H1 (cell line): ENCODE results near the gene TMEM165. TPM values are rescaled to one million over a fixed set of nuclear protein-coding genes. Genes with fewer than 3 reads are reported as not detected.

Source experiments
- CTCF ChIA-PET: fragments of 300-600 bp; sonication (Branson Sonifier 250); formaldehyde crosslinking; loops from one replicate; lab custom pipeline; 2021; ENCODE audit not compliant: partially characterized antibody; lab: Charles Lee
- POLR2A ChIA-PET: fragments of 300-600 bp; sonication (Branson Sonifier 250); formaldehyde crosslinking; loops from one replicate; lab custom pipeline; 2021; ENCODE audit warnings: inconsistent platforms; ENCODE audit not compliant: partially characterized antibody; lab: Charles Lee
- DNase-seq, 2 experiments: peaks; one replicate each; pipeline versions ENCODE4 v3.0.0 to v3.0.0-alpha.2; 2010 to 2022; ENCODE audit warnings: low spot score in 2 of 2, low read depth in 1 of 2, mixed read lengths in 1 of 2
- FAIRE-seq: peaks from 2 replicates; lab custom pipeline; 2011; peaks lifted over from hg19 to GRCh38; lab: Jason Lieb, UNC
- H2AFZ ChIP-seq: 2 replicates; pipeline ENCODE4 v1.8.1; 2012; ENCODE audit warnings: low read length, inconsistent platforms
- H2AK5ac ChIP-seq: 2 replicates; pipeline ENCODE4 v1.6.1; 2013; ENCODE audit warnings: low read depth, low read length
- H2BK120ac ChIP-seq: replicated peaks from 2 replicates; pipeline ENCODE3; 2013; ENCODE audit warnings: low read depth, low read length, inconsistent platforms
- H2BK12ac ChIP-seq: 2 replicates; pipeline ENCODE4 v1.6.1; 2013; ENCODE audit warnings: low read depth, low read length
- H2BK15ac ChIP-seq: 2 replicates; pipeline ENCODE4 v1.6.1; 2013; ENCODE audit warnings: low read length
- H2BK20ac ChIP-seq: 2 replicates; pipeline ENCODE4 v1.6.1; 2013; ENCODE audit warnings: low read length
- H2BK5ac ChIP-seq: 2 replicates; pipeline ENCODE4 v1.6.1; 2013; ENCODE audit warnings: low read depth, low read length
- H3K14ac ChIP-seq: 2 replicates; pipeline ENCODE4 v1.6.1; 2013; ENCODE audit warnings: inconsistent platforms; ENCODE audit not compliant: insufficient read length
- H3K18ac ChIP-seq: 2 replicates; pipeline ENCODE4 v1.6.1; 2013; ENCODE audit warnings: low read length; ENCODE audit errors: extremely low read depth
- H3K23ac ChIP-seq: 2 replicates; pipeline ENCODE4 v1.6.1; 2013; ENCODE audit warnings: inconsistent platforms; ENCODE audit not compliant: insufficient read length
- H3K23me2 ChIP-seq: 2 replicates; pipeline ENCODE4 v1.6.1; 2013; ENCODE audit warnings: low read depth, low read length
- H3K27ac ChIP-seq: 2 replicates; pipeline ENCODE4 v1.6.1; 2011; ENCODE audit warnings: low read depth, low read length, inconsistent platforms
- H3K27me3 ChIP-seq, 4 experiments: replicated peaks in 1 of 4; 1 replicate in 1 of 4; 2 replicates in 3 of 4; pipeline versions ENCODE4 v1.6.1 to v1.8.1; 2011 to 2013; ENCODE audit warnings: low read length in 3 of 4, mild to moderate bottlenecking in 3 of 4, inconsistent platforms in 2 of 4, mixed read lengths in 2 of 4, moderate library complexity in 1 of 4; ENCODE audit not compliant: control insufficient read depth in 3 of 4, insufficient read depth in 3 of 4; ENCODE audit errors: extremely low read depth in 1 of 4
- H3K36me3 ChIP-seq, 4 experiments: 2 replicates each; pipeline versions ENCODE4 v1.6.1 to v1.8.1; 2011 to 2013; ENCODE audit warnings: mild to moderate bottlenecking in 4 of 4, low read length in 3 of 4, moderate library complexity in 2 of 4, control low read depth in 1 of 4, inconsistent platforms in 1 of 4; ENCODE audit not compliant: insufficient read depth in 4 of 4, control insufficient read depth in 2 of 4
- H3K4ac ChIP-seq: replicated peaks from 2 replicates; pipeline ENCODE3; 2013; ENCODE audit warnings: low read length, low read depth, mixed read lengths, inconsistent platforms; ENCODE audit not compliant: insufficient read length
- H3K4me1 ChIP-seq, 4 experiments: replicated peaks in 1 of 4; 1 replicate in 1 of 4; 2 replicates in 3 of 4; pipeline versions ENCODE4 v1.6.1 to v1.8.1; 2011 to 2013; ENCODE audit warnings: low read length in 3 of 4, inconsistent platforms in 2 of 4, mixed read lengths in 1 of 4; ENCODE audit not compliant: insufficient read depth in 4 of 4, control insufficient read depth in 3 of 4
- H3K4me2 ChIP-seq, 2 experiments: 2 replicates each; pipeline versions ENCODE4 v1.6.1 to v1.8.1; 2011 to 2013; ENCODE audit warnings: low read depth in 2 of 2, low read length in 2 of 2, control low read depth in 1 of 2, inconsistent platforms in 1 of 2, mild to moderate bottlenecking in 1 of 2; ENCODE audit not compliant: insufficient read depth in 1 of 2
- H3K4me3 ChIP-seq, 4 experiments: fragments of 200-600, 300-600 bp in 1 of 4; sonication (generic), shearing (Covaris generic), sonication (Bioruptor Twin) in 1 of 4; 2 replicates each; pipeline versions ENCODE4 v1.5.1 to v1.8.1; 2011 to 2016; ENCODE audit warnings: low read length in 4 of 4, low read depth in 3 of 4, control low read depth in 2 of 4, inconsistent platforms in 2 of 4, mild to moderate bottlenecking in 2 of 4, mixed read lengths in 1 of 4, moderate library complexity in 1 of 4; ENCODE audit not compliant: insufficient read depth in 2 of 4; ENCODE audit errors: extremely low read depth in 1 of 4
- H3K56ac ChIP-seq: replicated peaks from 2 replicates; pipeline ENCODE3; 2013; ENCODE audit warnings: low read depth, mild to moderate bottlenecking, mixed read lengths, low read length, inconsistent platforms; ENCODE audit not compliant: insufficient read length
- H3K79me1 ChIP-seq: 2 replicates; pipeline ENCODE4 v1.6.1; 2013; ENCODE audit warnings: low read depth, low read length, control low read depth
- H3K79me2 ChIP-seq, 2 experiments: 2 replicates each; pipeline versions ENCODE4 v1.6.1 to v1.8.1; 2012 to 2013; ENCODE audit warnings: low read length in 2 of 2, mild to moderate bottlenecking in 2 of 2, inconsistent platforms in 1 of 2; ENCODE audit not compliant: insufficient read depth in 2 of 2, control insufficient read depth in 1 of 2
- H3K9ac ChIP-seq, 4 experiments: replicated peaks in 1 of 4; 1 replicate in 1 of 4; 2 replicates in 3 of 4; pipeline versions ENCODE4 v1.6.1 to v1.8.1; 2011 to 2013; ENCODE audit warnings: low read depth in 3 of 4, low read length in 3 of 4, control low read depth in 2 of 4, mild to moderate bottlenecking in 2 of 4, moderate library complexity in 2 of 4, inconsistent platforms in 1 of 4; ENCODE audit errors: extremely low read depth in 1 of 4
- H3K9me3 ChIP-seq, 2 experiments: 2 replicates each; pipeline versions ENCODE4 v1.6.1 to v1.8.1; 2012 to 2013; ENCODE audit warnings: mild to moderate bottlenecking in 2 of 2, moderate library complexity in 2 of 2, control low read depth in 1 of 2, inconsistent platforms in 1 of 2, low read depth in 1 of 2, low read length in 1 of 2, mixed read lengths in 1 of 2; ENCODE audit not compliant: insufficient read depth in 2 of 2
- H4K20me1 ChIP-seq, 2 experiments: replicated peaks in 1 of 2; 2 replicates each; pipeline versions ENCODE3 to v1.8.1; 2011 to 2013; ENCODE audit warnings: inconsistent platforms in 2 of 2, low read length in 2 of 2, mild to moderate bottlenecking in 1 of 2; ENCODE audit not compliant: insufficient read depth in 2 of 2, control insufficient read depth in 1 of 2
- H4K5ac ChIP-seq: 2 replicates; pipeline ENCODE4 v1.6.1; 2013; ENCODE audit warnings: low read length, low read depth, mixed read lengths, inconsistent platforms; ENCODE audit not compliant: insufficient read length
- H4K8ac ChIP-seq: 2 replicates; pipeline ENCODE4 v1.8.0; 2013; ENCODE audit warnings: mild to moderate bottlenecking, moderate library complexity, low read length, inconsistent platforms; ENCODE audit not compliant: insufficient read depth; ENCODE audit errors: extremely low read depth
- H4K91ac ChIP-seq: replicated peaks from 2 replicates; pipeline ENCODE3; 2013; ENCODE audit warnings: low read length, mixed read lengths, inconsistent platforms; ENCODE audit not compliant: insufficient read length
- ATF3 ChIP-seq: IDR thresholded peaks from 2 replicates; pipeline ENCODE4 v1.6.1; 2011; ENCODE audit warnings: low read depth, mild to moderate bottlenecking, low read length; ENCODE audit not compliant: insufficient read depth
- CHD2 ChIP-seq: IDR thresholded peaks from 2 replicates; pipeline ENCODE4 v1.6.1; 2012; ENCODE audit warnings: low read length, improper control_type of control experiment
- SIX5 ChIP-seq: IDR thresholded peaks from 2 replicates; pipeline ENCODE4 v1.6.1; 2011; ENCODE audit warnings: mild to moderate bottlenecking, low read depth, low read length
- SP4 ChIP-seq: IDR thresholded peaks from 2 replicates; pipeline ENCODE4 v1.6.1; 2012; ENCODE audit warnings: low read length, inconsistent platforms
- USF2 ChIP-seq: IDR thresholded peaks from 2 replicates; pipeline ENCODE4 v1.6.1; 2011; ENCODE audit warnings: low read length, improper control_type of control experiment
- WGBS, 2 experiments: shearing (Covaris generic) in 1 of 2; methylation state at CpG; one replicate each; pipeline versions ENCODE4 v1.1.6 to v1.1.7; 2013 to 2015; ENCODE audit warnings: low lambda C conversion rate in 2 of 2, mixed read lengths in 2 of 2, inconsistent platforms in 1 of 2, low coverage in 1 of 2, missing lambda C conversion rate in 1 of 2; ENCODE audit not compliant: insufficient replicate concordance in 2 of 2, insufficient coverage in 1 of 2, insufficient read length in 1 of 2; ENCODE audit errors: extremely low coverage in 1 of 2, missing lambda C conversion rate in 1 of 2; 5-methylcytosine and 5-hydroxymethylcytosine counted together
- polyA plus RNA-seq, 7 experiments: library from polyadenylated mRNA; depleted of rRNA in 3 of 7; stranded (reverse) in 5 of 7; unstranded in 2 of 7; fragments of >200 nt in 5 of 7; fragments of 200-250 nt in 2 of 7; gene quantifications; 1 replicate in 5 of 7; 2 replicates in 1 of 7; 4 replicates in 1 of 7; pipeline versions ENCODE4 v1.2.1 to v1.2.3, GENCODE V29; 2011 to 2013; ENCODE audit warnings: missing spikeins in 2 of 7, mixed read lengths in 2 of 7
- total RNA-seq: library from RNA; stranded (reverse); fragmentation: NEBNext Ultra II Directional; extraction: Animal tissue kit (Norgen Biotek cat#: 25700); gene quantifications from 2 replicates; pipeline ENCODE4 v1.2.1, GENCODE V29; 2021

TMEM165 gene
- total and polyA plus RNA-seq, 2 of the 8 experiments (the other 6 are each of a cell fraction or from before 2014, with no cell fraction given), result 85.5 to 125 TPM

GRCh38 chr4:55458611-55459010 lies 62.9 kb downstream of the TMEM165 start:
- no peaks in the 10 kb centered on the region for H3K4me1 ChIP-seq
- no peak overlapping the region for H3K23ac ChIP-seq
- no peak overlapping the region for H4K5ac ChIP-seq
- no peak overlapping the region for H4K8ac ChIP-seq
- H3K56ac ChIP-seq, result no peak overlapping the region
- no peak overlapping the region for H2BK15ac ChIP-seq
- POLR2A ChIA-PET, result no interaction called here
- H4K20me1 ChIP-seq, result peaks cover 0 to 1% of the 10 kb centered on the region in 2 experiments
- FAIRE-seq (peak; percentile 32), DNase-seq (no peak)
- peaks cover 0 to 13% (median 2%) of the 10 kb centered on the region in 4 experiments; a peak in 3 of 8 replicates for H3K36me3 ChIP-seq
- no peaks in the 10 kb centered on the region for H3K79me2 ChIP-seq
- no peak overlapping the region for H2BK20ac ChIP-seq
- no peak overlapping the region for H3K9ac ChIP-seq
- no peak overlapping the region for H2BK120ac ChIP-seq
- no peaks in the 10 kb centered on the region for H3K9me3 ChIP-seq
- H4K91ac ChIP-seq, result no peak overlapping the region
- H3K23me2 ChIP-seq, result no peaks in the 10 kb centered on the region
- no peaks in the 10 kb centered on the region for H3K27me3 ChIP-seq
- no peak for TF ChIP-seq SP4
- no peak for TF ChIP-seq USF2
- TF ChIP-seq CHD2, result no peak
- no peak for TF ChIP-seq ATF3
- TF ChIP-seq SIX5, result no peak
- TF ChIP-seq, all 59 proteins: peak for 0
- Histone ChIP-seq H2BK5ac (no peak overlapping the region), H3K79me1 (no peaks in the 10 kb centered on the region), H2AK5ac (no peak overlapping the region), H3K4ac (no peak overlapping the region), H3K4me2 (no peak overlapping the region), H3K14ac (no peak overlapping the region), H2BK12ac (no peak overlapping the region), H3K4me3 (no peak overlapping the region), H2AFZ (no peak overlapping the region), H3K27ac (no peak overlapping the region), H3K18ac (no peak overlapping the region)
- WGBS, 2 experiments, result 85% methylated on average over 2 of the region's 2 CpGs; no CpG with 5 or more reads in 1 of the 2 experiments
- CTCF ChIA-PET, result no interaction called here
